ENCODE results near the gene RNU7-1. TPM values are rescaled to one million over a fixed set of nuclear protein-coding genes. Genes with fewer than 3 reads are reported as not detected.

RNU7-1 gene
- total and polyA plus RNA-seq, 5 experiments from 2014 or later = not detected

DNA sequence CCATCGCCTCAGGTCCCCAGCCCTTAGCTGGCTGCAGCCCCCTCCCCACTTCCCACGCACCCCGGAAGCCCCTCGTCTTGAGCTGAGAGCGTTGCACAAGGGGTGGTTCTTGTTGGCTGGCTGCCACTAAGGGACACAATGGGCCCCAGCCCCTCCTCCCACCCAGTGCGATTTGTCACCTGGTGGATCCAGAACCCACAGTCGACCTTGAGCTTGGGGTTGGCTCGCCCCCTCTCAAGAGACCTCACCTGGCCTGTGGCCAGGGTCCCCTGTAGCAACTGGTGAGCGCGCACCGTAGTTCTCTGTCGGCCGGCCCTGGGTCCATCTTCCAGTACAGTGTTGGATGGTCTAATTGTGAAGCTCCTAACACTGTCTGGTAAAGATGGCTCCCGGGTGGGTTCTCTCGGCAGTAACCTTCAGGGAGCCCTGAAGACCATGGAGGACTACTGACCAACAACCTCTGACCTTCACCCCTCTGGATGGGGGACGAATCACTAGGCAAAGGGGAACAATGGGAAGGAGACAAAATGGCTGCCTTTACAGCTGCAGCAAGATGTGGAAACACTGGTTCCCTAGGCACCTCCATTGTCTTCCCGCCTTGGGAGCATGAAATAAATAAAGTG is 20.3 kb downstream of the RNU7-1 start:
- H3K4me3 Mint-ChIP-seq = no peak overlapping the region
- H3K27me3 Mint-ChIP-seq = no peaks in the 10 kb centered on the region
- peaks cover 0 to 48% (median 17%) of the 10 kb centered on the region in 3 donors for H3K36me3 Mint-ChIP-seq
- H3K4me1 Mint-ChIP-seq = peaks cover 32 to 66% (median 62%) of the 10 kb centered on the region in 4 donors
- peak overlapping the region; percentile 22 to 90 (median 78) for H3K27ac Mint-ChIP-seq
- DNase-seq (no peak), ATAC-seq (no peak)
- no peaks in the 10 kb centered on the region for H3K9me3 Mint-ChIP-seq
- POLR2A ChIA-PET = interaction anchor here (0.8 to 13.5 kb wide), 8 partner anchors 8 to 111 kb away, joined by 3 to 1315 read pairs (median 5); partner anchors contain the start of genes C12orf57, ENO2, LPCAT3 and PTPN6

DNA sequence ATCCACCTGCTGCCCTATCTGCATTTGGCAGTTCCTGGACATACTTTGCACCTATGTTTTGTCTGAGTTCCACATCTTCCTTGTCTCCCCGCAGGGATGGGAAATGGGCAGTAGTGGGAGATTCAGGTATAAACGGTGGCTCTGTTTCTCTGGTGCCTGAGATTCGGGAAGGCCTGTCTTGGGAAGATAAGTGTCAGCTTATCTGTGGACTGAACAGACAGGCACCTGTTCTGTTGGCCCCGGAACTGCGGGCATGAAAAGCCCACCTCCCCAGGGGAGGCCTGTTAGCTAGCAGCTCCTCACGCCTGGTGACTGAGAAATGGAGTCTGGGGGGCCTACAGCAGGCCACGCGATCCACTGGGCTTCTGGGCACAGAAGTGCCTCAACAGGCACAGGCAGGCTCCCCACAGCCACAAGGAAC is 21.0 kb downstream of the RNU7-1 start:
- DNase-seq (no peak), ATAC-seq (peak in 1 of 2 donors; percentile 1)
- peaks cover 31 to 66% (median 62%) of the 10 kb centered on the region in 4 donors for H3K4me1 Mint-ChIP-seq
- H3K27ac Mint-ChIP-seq = peak overlapping the region; percentile 79 to 95 (median 90)
- H3K27me3 Mint-ChIP-seq = no peaks in the 10 kb centered on the region
- POLR2A ChIA-PET = interaction anchor here (0.9 to 13.5 kb wide), 8 partner anchors 9 to 112 kb away, joined by 3 to 1315 read pairs (median 5); partner anchors contain the start of genes C12orf57, ENO2, LPCAT3 and PTPN6
- peaks cover 0 to 47% (median 12%) of the 10 kb centered on the region in 3 donors for H3K36me3 Mint-ChIP-seq
- no peaks in the 10 kb centered on the region for H3K9me3 Mint-ChIP-seq
- H3K4me3 Mint-ChIP-seq = peak overlapping the region in 2 of 10 donors; percentile 15 to 26

DNA sequence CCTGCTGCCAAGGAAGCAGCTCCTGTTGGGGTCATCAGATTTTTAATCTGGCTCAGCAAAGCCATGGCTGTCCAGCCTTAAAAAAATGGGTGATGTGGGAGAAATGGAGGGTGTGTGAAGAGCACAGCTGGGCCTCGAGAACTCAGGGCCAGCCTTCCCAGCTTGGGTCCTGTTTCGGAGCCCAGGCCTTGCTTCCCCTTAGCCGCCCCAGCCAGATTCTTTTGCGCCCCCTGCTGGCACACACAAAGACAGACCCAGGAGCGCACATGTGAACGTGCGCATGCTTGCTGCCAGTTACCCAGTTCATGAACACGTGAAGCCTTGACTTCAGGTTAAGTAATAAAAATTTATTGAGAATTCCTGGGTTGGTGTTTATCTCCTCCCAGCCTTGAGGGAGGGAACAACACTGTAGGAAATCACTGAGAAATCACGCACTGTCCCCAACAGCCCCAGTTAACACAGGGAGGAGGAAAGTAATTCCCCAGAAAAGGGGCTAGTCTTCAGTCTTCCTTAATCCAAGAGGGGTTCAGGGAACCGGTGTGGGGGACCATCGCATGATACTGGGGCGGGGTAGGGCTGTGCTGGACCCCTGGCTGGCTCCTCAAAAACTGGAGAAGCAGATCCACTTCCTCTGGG is 21.5 kb downstream of the RNU7-1 start:
- Mint-ChIP-seq H3K4me3 (peak overlapping the region in 4 of 10 donors; percentile 15 to 48 (median 30)), H3K27me3 (no peaks in the 10 kb centered on the region), H3K9me3 (no peaks in the 10 kb centered on the region), H3K36me3 (peaks cover 0 to 47% (median 12%) of the 10 kb centered on the region in 3 donors), H3K4me1 (peaks cover 31 to 64% (median 62%) of the 10 kb centered on the region in 4 donors), H3K27ac (peak overlapping the region; percentile 79 to 95 (median 90))
- ATAC-seq = peak; percentile 46 to 61
- POLR2A ChIA-PET = interaction anchor here (0.9 to 13.5 kb wide), 9 partner anchors 10 to 112 kb away, joined by 3 to 1315 read pairs (median 5); partner anchors contain the start of genes C12orf57, ENO2, LPCAT3 and PTPN6
- DNase-seq = peak; percentile 77 to 93 (median 86)

GRCh38 chr12:6965714-6966113 is 22.1 kb downstream of the RNU7-1 start:
- H3K36me3 Mint-ChIP-seq = peaks cover 0 to 42% (median 12%) of the 10 kb centered on the region in 3 donors
- ATAC-seq (no peak), DNase-seq (no peak)
- no peaks in the 10 kb centered on the region for H3K9me3 Mint-ChIP-seq
- H3K27ac Mint-ChIP-seq = peak overlapping the region in 9 of 10 donors; percentile 49 to 92 (median 90)
- POLR2A ChIA-PET = interaction anchor here (1.2 to 13.5 kb wide), 4 partner anchors 12 to 97 kb away, joined by 3 to 1315 read pairs (median 12); partner anchors contain the start of genes C12orf57, PTPN6 and RNU7-1
- H3K4me3 Mint-ChIP-seq = peak overlapping the region in 1 of 10 donors; percentile 19
- H3K27me3 Mint-ChIP-seq = no peaks in the 10 kb centered on the region
- peaks cover 29 to 63% (median 59%) of the 10 kb centered on the region in 4 donors for H3K4me1 Mint-ChIP-seq

- POLR2A ChIA-PET = interaction anchor here (1.0 to 13.5 kb wide), 5 partner anchors 12 to 114 kb away, joined by 3 to 1315 read pairs (median 4); partner anchors contain the start of genes C12orf57, PTPN6, RNU7-1 and USP5
Observed at GRCh38 chr12:6966351-6966750, 22.7 kb downstream of the RNU7-1 start.

DNA sequence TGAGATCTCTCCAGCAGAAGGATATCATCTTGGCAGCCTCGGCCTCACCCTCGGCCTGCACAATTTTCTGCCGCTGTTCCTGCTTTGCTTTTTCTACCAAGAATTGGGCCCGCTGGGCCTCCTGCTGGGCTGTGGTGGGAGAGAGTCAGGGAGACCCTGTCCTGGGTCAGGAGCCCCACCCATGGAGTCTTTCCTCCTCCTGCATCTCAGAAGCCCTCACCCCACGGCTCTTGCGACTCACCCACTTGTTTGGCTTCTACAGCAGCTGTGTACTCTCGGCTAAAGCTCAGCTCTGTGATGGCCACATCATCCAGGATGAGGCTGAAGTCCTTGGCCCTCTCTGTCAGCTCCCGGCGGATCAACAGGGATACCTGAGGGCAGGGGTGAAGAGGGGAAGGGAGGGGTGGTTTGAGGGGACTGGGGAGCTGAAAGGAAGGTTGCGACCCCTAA is 24.1 kb downstream of the RNU7-1 start:
- DNase-seq (no peak), ATAC-seq (no peak)
- H3K4me3 Mint-ChIP-seq = peak overlapping the region in 1 of 10 donors; percentile 66
- H3K4me1 Mint-ChIP-seq = peaks cover 23 to 61% (median 57%) of the 10 kb centered on the region in 4 donors
- no peaks in the 10 kb centered on the region for H3K9me3 Mint-ChIP-seq
- H3K27me3 Mint-ChIP-seq = no peaks in the 10 kb centered on the region
- H3K27ac Mint-ChIP-seq = peak overlapping the region in 1 of 10 donors; percentile 20
- POLR2A ChIA-PET = interaction anchor here (1.6 to 4.3 kb wide), 6 partner anchors 9 to 95 kb away, joined by 7 to 156 read pairs (median 13); partner anchors contain the start of genes C12orf57, PTPN6, RNU7-1 and SPSB2
- peaks cover 0 to 42% (median 12%) of the 10 kb centered on the region in 3 donors for H3K36me3 Mint-ChIP-seq

More at GRCh38 chr12:6966351-6966750, 22.7 kb downstream of the RNU7-1 start:
- peaks cover 0 to 39% (median 12%) of the 10 kb centered on the region in 3 donors for H3K36me3 Mint-ChIP-seq
- peaks cover 26 to 60% (median 57%) of the 10 kb centered on the region in 4 donors for H3K4me1 Mint-ChIP-seq
- no peak for DNase-seq
- no peaks in the 10 kb centered on the region for H3K27me3 Mint-ChIP-seq
- H3K4me3 Mint-ChIP-seq = peak overlapping the region in 3 of 10 donors; percentile 11 to 57 (median 50)
- ATAC-seq = no peak
- no peaks in the 10 kb centered on the region for H3K9me3 Mint-ChIP-seq
- H3K27ac Mint-ChIP-seq = peak overlapping the region in 4 of 10 donors; percentile 31 to 89 (median 54)

GRCh38 chr12:6968426-6968825 is 24.8 kb downstream of the RNU7-1 start:
- H3K27ac Mint-ChIP-seq = peak overlapping the region in 8 of 10 donors; percentile 25 to 100 (median 93)
- DNase-seq = no peak
- H3K27me3 Mint-ChIP-seq = no peaks in the 10 kb centered on the region
- H3K9me3 Mint-ChIP-seq = no peaks in the 10 kb centered on the region
- peak overlapping the region in 7 of 10 donors; percentile 95 to 100 (median 100) for H3K4me3 Mint-ChIP-seq
- peaks cover 0 to 43% (median 12%) of the 10 kb centered on the region in 3 donors for H3K36me3 Mint-ChIP-seq
- POLR2A ChIA-PET = interaction anchor here (0.6 to 4.3 kb wide), 11 partner anchors 7 to 101 kb away, joined by 4 to 156 read pairs (median 8); partner anchors contain the start of genes C12orf57, ENO2, PTPN6 and RNU7-1
- no peak for ATAC-seq
- peaks cover 24 to 65% (median 58%) of the 10 kb centered on the region in 4 donors for H3K4me1 Mint-ChIP-seq

- DNase-seq = no peak
- peak overlapping the region; percentile 95 to 100 (median 100) for H3K4me3 Mint-ChIP-seq
- POLR2A ChIA-PET = interaction anchor here (0.6 to 4.3 kb wide), 9 partner anchors 9 to 281 kb away, joined by 3 to 156 read pairs (median 4); partner anchors contain the start of genes C12orf57, CDCA3, LPCAT3 and RNU7-1
- H3K27ac Mint-ChIP-seq = peak overlapping the region; percentile 63 to 100 (median 100)
- H3K27me3 Mint-ChIP-seq = no peaks in the 10 kb centered on the region
- peak in 1 of 2 donors; percentile 1 for ATAC-seq
- peaks cover 0 to 58% (median 11%) of the 10 kb centered on the region in 3 donors for H3K36me3 Mint-ChIP-seq
- H3K9me3 Mint-ChIP-seq = no peaks in the 10 kb centered on the region
- peaks cover 25 to 56% (median 53%) of the 10 kb centered on the region in 4 donors for H3K4me1 Mint-ChIP-seq
Observed at GRCh38 chr12:6970096-6970527, 26.5 kb downstream of the RNU7-1 start.

GRCh38 chr12:6974180-6974579 is 30.6 kb downstream of the RNU7-1 start:
- no peak for DNase-seq
- Mint-ChIP-seq H3K9me3 (no peaks in the 10 kb centered on the region), H3K36me3 (peaks cover 0 to 58% (median 5%) of the 10 kb centered on the region in 3 donors), H3K4me1 (peaks cover 13 to 46% (median 38%) of the 10 kb centered on the region in 4 donors), H3K4me3 (peak overlapping the region in 1 of 10 donors; percentile 48), H3K27ac (peak overlapping the region in 2 of 10 donors; percentile 22 to 72), H3K27me3 (no peaks in the 10 kb centered on the region)
- ATAC-seq = no peak
- POLR2A ChIA-PET = interaction anchor here (1.7 to 2.0 kb wide), 2 partner anchors 22 to 30 kb away, joined by 5 to 9 read pairs; partner anchors contain the start of genes C12orf57, PTPN6 and RNU7-1

DNA sequence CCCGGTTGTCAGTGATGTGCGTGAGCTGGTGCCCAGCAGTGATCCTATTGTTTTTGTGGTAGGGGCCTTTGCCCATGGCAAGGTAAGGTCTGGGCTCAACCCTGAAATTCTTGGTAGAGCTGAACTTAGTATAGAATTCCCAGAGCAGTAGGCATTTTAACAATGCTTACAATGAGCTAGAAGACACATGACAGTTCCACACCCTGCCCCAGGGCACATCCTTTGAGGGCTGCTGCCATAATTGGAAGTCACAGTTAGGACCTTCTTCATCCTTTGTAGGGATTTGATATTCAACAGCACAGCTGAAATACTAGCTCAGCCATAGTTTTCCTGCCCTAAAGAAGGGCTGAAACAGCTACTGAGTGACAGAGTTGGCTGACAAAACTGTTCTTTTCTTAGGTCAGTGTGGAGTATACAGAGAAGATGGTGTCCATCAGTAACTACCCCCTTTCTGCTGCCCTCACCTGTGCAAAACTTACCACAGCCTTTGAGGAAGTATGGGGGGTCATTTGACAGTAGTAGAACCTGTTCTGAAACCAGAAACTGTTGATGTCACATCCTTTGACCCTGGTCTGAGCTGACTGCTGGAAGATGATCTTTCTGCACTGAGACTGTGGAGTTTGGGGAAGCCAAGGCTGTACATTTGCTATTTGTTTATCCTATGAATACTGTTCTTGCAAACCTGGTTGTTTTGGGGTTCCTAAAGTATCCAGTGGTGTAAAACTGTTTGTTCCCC is 31.8 kb downstream of the RNU7-1 start:
- POLR2A ChIA-PET = interaction anchor here (0.5 to 2.0 kb wide), 2 partner anchors 14 to 32 kb away, joined by 4 to 9 read pairs; partner anchors contain the start of genes C12orf57 and RNU7-1
- H3K9me3 Mint-ChIP-seq = no peaks in the 10 kb centered on the region
- peaks cover 11 to 40% (median 29%) of the 10 kb centered on the region in 4 donors for H3K4me1 Mint-ChIP-seq
- H3K36me3 Mint-ChIP-seq = peaks cover 0 to 62% (median 6%) of the 10 kb centered on the region in 3 donors
- no peak overlapping the region for H3K4me3 Mint-ChIP-seq
- no peak for ATAC-seq
- H3K27ac Mint-ChIP-seq = peak overlapping the region in 4 of 10 donors; percentile 38 to 60 (median 43)
- no peaks in the 10 kb centered on the region for H3K27me3 Mint-ChIP-seq
- no peak for DNase-seq

- no peak overlapping the region for H3K4me3 Mint-ChIP-seq
- no peaks in the 10 kb centered on the region for H3K9me3 Mint-ChIP-seq
- no peak for ATAC-seq
- peaks cover 5 to 21% (median 9%) of the 10 kb centered on the region in 4 donors for H3K4me1 Mint-ChIP-seq
- peak overlapping the region in 3 of 10 donors; percentile 45 to 84 (median 83) for H3K27ac Mint-ChIP-seq
- H3K36me3 Mint-ChIP-seq = peaks cover 0 to 76% (median 5%) of the 10 kb centered on the region in 3 donors
- POLR2A ChIA-PET = no interaction called here
- no peak for DNase-seq
- no peaks in the 10 kb centered on the region for H3K27me3 Mint-ChIP-seq
Observed at GRCh38 chr12:6977653-6978052, 34.0 kb downstream of the RNU7-1 start.

Data from naive thymus-derived CD8-positive, alpha-beta T cell (primary cell).